ENCODE results near the gene HS3ST6.
"Not testable (repeated sequence)": the region's sequence is repeated elsewhere in the genome, so short reads cannot be mapped to it uniquely, and the experiment has no call there.

Gene HS3ST6

DNA sequence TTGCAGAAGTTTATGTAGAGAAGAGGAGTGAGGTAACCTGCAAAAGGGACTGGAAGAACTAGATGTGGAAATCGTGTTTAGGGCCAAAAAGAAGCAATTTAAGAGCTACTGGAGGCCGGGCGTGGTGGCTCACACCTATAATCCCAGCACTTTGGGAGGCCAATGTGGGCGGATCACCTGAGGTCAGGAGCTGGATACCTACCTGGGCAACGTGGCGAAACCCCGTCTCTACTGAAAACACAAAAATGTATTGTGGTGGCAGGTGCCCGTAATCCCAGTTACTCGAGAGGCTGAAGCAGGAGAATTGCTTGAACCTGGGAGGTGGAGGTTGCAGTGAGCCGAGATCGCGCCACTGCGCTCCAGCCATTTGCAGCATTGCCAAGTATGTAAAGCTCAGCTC is 42.1 kb downstream of the HS3ST6 start:
- DNase-seq, result not testable (repeated sequence)

DNA sequence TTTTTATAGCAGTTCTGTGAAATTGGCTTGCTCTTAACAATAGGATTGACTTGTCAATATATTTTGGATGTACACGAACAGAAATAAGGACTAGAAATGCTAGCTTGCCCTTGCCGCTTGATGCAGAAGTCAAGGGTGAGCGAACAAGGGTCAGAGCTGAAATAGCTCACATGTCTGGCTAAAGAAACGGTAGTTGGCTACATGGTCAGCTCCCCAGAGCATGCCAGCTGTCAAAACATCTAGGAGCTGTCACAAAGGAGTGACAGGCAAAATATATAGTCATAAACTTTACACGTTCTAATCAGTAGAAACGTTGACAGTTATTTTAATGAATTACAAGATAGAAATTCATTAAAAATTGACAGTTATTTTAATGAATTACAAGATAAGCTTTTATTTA is 43.4 kb downstream of the HS3ST6 start:
- no peak for DNase-seq

DNA sequence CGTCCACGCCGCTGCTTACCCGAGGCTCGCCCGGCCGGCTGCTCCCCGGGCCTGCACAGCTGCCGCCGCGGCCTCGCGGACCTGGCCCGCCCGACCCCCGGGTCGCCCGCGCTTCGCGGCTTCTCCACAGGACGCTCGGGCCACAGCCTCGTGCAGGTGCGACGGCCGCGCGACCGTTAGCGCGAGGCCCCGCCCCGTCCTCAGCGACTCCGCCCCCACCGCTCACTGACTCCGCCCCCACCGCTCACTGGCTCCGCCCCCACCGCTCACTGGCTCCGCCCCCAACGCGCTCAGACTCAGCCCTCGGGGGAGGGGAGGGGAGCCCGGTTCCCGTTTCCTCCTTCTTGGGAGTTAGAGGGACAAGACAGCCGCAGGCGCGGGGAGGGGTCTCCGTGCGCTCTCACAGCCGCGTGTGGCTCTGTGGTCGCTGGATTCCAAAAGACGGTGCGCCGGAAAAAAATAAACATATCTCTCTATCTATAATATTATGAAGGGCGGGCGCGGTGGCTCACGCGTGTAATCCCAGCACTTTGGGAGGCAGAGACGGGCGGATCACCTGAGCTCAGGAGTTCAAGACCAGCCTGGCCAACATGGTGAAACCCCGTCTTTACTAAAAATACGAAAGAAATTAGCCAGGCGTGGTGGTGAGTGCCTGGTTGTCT is 46.1 kb downstream of the HS3ST6 start, which contains the start of gene MEIOB:
Gene MEIOB (minus strand): TSS at position 191 of the 662 bp plus-strand sequence. CDS start 3,989 bp downstream, outside the sequence.
- no peak for DNase-seq

DNA sequence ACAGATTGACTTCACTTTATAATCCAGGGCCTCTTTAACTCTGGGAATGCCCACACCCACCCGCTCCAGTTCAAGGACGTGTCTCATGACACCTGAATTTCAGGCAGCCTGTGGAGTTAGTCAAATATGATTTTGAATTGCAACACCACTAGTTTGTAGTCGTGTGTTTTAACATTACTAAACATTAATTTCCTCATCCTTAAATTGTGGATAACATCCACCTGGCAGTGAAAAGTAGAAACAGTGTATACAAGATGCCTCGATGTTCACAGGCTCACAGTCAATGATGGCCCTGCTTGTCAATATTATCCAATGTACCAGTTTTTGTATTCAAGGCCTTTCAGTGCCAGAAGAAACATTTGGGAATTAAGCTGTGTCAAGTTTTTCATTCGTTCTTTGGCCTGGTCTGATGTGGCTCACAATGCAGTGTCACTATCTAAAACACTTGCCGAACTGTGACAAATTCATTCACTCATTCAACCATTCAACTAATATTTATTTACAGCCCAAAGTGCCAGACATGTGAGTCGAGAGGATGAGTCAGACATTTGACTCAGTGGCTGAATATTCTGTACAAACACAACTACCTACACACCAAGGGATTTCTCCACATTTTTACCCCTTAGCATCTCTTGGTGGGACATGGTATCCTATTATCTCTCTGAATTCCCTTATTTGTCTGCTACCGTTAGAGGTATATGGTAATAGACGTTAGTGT is 47.7 kb downstream of the HS3ST6 start:
- DNase-seq, result no peak

DNA sequence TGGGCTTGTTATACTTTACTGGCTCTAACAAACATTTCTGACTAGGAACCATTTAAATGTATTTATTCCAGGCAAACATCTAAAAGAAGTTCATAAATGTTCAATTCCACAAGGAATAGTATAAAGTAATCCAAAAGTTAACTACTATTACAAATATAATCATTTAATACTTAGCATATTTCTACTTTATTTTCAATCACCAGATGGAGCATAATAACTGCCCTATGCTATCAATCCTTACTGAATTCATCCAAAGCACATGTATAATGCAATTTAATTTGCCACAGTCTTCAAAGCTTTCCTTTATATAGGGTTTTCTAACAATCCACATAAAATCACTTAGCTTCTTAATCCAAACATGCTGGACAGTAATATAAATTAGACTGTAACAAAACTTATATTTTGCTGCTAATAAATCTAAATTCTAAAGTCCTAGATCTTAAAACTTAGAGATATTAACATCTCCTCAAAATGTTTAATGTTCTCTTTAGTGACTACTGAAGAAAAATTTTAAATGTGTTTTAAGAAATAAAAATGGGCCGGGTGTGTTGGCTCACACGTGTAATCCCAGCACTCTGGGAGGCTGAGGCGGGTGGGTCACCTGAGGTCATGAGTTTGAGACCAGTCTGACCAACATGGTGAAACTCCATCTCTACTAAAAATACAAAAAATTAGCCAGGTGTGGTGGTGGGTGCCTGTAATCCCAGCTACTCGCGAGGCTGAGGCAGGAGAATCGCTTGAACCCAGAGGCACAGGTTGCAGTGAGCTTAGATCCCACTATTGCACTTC is 52.1 kb downstream of the HS3ST6 start:
- no peak for DNase-seq

DNA sequence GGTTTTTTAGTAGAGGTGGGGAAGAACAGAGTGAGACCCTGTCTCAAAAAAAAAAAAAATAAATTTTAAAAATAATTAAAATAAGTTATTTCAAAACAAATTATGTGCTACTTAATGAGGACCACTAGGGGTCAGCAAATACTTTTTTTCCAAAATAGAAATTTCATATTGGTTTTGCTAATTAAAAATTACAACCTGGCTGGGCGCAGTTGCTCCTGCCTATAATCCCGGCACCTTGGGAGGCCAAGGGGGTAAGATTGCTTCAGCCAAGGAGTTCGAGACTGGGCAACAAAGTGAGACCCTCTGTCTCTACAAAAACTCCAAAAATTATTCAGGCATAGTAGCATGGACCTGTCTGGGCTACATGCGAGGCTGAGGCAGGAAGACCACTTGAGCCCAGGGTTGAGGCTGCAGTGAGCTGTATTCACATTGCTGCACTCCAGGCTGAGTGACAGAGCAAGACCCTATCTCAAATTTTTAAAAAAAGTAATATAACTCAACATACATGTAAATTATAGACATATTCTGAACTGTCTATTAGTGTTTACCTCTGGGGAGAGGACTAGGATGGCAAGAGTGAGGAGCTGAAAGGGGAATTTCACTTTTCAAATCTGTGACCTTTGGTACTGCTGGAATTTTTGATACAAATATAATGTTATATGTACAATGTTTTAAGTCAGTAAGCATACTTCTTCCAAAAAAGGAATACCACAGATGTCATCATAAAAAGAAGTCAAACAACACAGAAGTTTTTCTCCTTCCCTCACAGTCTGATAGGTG is 54.3 kb downstream of the HS3ST6 start:
- no peak for DNase-seq

DNA sequence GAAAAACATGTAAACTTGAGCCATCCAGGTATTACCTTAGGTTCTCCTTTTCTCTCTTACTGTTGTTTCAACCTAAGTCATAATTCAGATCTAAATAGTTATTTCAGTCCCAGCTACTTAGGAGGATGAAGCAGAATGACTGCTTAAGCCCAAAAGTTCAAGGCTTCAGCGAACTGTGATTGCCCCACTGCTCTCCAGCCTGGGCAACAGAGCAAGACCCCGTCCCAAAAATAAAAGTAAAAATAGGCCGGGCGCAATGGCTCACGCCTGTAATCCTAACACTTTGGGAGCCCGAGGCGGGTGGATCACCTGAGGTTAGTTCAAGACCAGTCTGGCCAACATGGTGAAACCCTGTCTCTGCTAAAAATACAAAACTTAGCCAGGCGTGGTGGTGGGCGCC is 55.8 kb downstream of the HS3ST6 start:
- DNase-seq, result no peak

DNA sequence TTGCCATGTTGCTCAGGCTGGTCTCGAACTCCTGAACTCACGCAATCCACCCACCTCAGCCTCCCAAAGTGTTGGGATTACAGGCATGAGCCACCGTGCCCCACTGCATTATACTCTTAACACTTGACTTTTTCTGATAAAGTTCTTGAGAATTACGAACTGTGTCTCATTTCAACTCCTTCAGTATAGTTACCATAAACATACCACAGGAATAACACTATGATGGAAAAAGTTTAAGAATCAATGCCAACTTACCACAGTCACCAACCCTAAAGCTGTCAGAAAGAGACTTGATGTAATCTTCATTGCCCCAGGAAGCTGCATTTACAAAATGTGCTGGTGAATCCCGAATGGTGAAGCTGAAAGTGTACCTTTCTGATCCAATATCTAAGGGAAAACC is 56.5 kb downstream of the HS3ST6 start:
- DNase-seq, result no peak

All from T-helper 9 cell (primary cell).